SK-MEL-5 (cell line): Measurements from ENCODE around the gene PRCP. TPM values are rescaled to one million over a fixed set of nuclear protein-coding genes. Genes with fewer than 3 reads are reported as not detected.

Source experiments
- DNase-seq: peaks from one replicate; pipeline ENCODE4 v3.0.0-alpha.2; 2016; ENCODE audit warnings: low read depth, low spot score
- in situ Hi-C: cut with HindIII; loops from 2 replicates; pipeline ENCODE4 v1.10.0; 2016; ENCODE audit warnings: low sequenced_read_pairs, high pct_unique_total_duplicates, low pct_unique_long_range_greater_than_20kb
- total RNA-seq: library from RNA; depleted of rRNA; stranded (reverse); fragments of >200 nt; shearing (Covaris generic); gene quantifications from 2 replicates; pipeline ENCODE4 v1.2.3, GENCODE V29; 2014; rRNA removed

Gene PRCP
- total RNA-seq, 1 experiment from 2014 or later, result 54.8 TPM

DNA sequence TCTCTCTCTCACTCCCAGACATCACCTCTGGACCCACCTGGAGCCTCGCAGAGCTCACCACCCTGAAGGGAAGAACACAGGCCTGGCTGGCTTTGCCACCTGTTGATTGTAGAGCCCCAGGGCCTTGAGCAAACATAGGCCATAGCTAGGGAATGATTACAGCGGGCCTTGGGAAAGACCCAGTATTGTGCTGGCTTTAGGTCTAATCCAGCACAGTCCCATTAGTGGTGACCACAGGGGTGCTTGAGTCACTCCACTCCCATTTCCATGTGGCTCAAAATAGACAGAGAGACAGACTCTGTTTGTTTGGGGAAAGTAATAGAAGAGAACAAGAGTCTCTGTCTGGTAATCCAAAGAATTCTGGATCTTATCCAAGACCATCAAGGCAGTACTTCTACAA lies 123.9 kb downstream of the PRCP start:
- in situ Hi-C loops, result no loop called here
- peak; percentile 68 for DNase-seq

DNA sequence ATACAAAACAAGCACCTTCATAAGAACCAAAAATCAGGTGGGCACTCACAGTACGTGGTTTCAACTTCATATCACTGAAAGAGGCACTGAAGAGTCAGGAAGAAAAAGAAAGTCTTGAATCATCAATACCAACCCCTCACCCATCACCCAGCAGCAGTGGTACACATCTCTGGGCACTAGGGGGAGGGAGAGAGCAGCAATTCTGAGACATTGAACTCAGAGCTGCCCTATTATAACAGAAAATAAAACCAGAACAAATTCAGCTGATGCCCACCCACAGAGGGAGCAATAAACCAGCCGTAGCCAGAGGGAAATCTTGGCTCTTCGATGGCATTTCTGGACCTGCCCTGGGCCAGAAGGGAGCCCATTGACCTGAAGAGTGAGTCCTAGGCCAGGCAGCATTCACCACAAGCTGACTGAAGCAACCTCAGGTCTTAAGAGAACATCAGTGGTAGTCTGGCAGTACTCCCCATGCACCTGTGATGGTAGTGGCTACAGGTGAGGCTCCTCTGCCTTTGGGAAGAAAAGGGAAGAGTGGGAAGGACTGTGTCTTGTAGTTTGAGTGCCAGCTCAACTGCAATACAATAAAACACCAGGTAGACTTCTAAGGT lies 124.4 kb downstream of the PRCP start:
- in situ Hi-C loops, result no loop called here
- peak; percentile 77 for DNase-seq

DNA sequence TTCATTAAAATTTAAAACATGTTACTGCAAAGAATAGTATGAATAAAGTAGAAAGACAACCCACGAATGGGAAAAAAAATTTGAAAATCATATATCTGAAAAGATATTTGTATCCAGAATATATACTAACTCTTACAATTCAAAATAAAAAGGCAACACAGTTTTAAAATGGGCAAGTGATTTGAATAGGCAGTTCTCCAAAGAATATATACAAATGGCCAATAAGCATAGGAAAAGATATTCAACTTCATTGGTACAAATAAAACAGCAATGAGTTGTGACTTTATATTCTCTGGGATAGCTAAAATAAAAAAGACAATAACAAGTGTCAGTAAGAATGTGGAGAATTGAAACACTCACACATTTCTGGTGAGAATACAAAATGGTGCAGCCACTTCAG lies 125.0 kb downstream of the PRCP start:
- DNase-seq, result no peak
- in situ Hi-C loops, result no loop called here

Other genes with a start within 250 kb of the PRCP start
- 0.80 and 1.1 TPM in 2 replicates for gene FAM181B, start 166.6 kb downstream of the PRCP start, total RNA-seq
- 9.3 and 13.8 TPM in 2 replicates for gene DDIAS, start 1.3 kb upstream of the PRCP start, total RNA-seq
- 3.6 and 4.7 TPM in 2 replicates for gene RAB30, start 171.5 kb upstream of the PRCP start, total RNA-seq